H7 (cell line): Measurements from ENCODE around the gene LHFPL2. TPM values are rescaled to one million over a fixed set of nuclear protein-coding genes. Genes with fewer than 3 reads are reported as not detected.

ENCODE experiments used
- DNase-seq: peaks from one replicate; pipeline ENCODE4 v3.0.0; 2012
- H3K27me3 ChIP-seq: 2 replicates; pipeline ENCODE4 v1.6.0; 2011; ENCODE audit warnings: mild to moderate bottlenecking, low read length; ENCODE audit not compliant: control insufficient read depth, insufficient read depth
- H3K36me3 ChIP-seq: replicated peaks from 2 replicates; pipeline ENCODE4 v1.5.1; 2011; ENCODE audit warnings: low read length; ENCODE audit not compliant: control insufficient read depth, insufficient read depth
- H3K4me3 ChIP-seq: 2 replicates; pipeline ENCODE4 v1.5.1; 2011; ENCODE audit warnings: low read depth, mild to moderate bottlenecking, control low read depth, low read length, moderate library complexity; ENCODE audit not compliant: insufficient read depth
- total RNA-seq: library from RNA; depleted of rRNA; stranded (reverse); fragments of >200 nt; shearing (Covaris generic); gene quantifications from 2 replicates; pipeline ENCODE4 v1.2.3, GENCODE V29; 2014

Gene LHFPL2
- total RNA-seq, 1 experiment from 2014 or later, result 28.7 TPM

GRCh38 chr5:78560000-78560855, 88.3 kb downstream of the LHFPL2 start:
- no peak for DNase-seq
- Histone ChIP-seq H3K27me3 (no peaks in the 10 kb centered on the region), H3K36me3 (no peaks in the 10 kb centered on the region; the same call in 1 of the 2 replicates), H3K4me3 (no peak overlapping the region)

DNA sequence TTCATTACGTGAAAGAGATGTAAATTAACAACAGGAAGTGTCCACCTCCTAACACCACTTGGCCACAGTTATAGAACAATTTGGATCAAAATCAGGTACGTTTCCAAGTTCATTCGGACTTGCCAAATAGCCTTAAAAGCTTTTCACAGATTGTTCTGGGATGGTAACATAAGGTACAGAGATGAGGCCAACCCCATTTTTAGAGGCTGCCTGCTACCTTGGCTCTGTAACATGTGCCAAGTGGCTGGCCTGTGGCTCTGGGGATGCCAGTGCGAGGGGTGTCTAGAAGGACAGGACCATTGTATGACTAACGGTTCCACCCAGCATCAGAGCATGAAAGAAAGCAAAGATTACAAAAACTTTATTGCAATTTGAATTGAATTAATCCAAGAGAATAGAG, 91.0 kb downstream of the LHFPL2 start:
- no peak for DNase-seq
- no peaks in the 10 kb centered on the region for H3K27me3 ChIP-seq
- H3K36me3 ChIP-seq, result no peaks in the 10 kb centered on the region; the same call in 1 of the 2 replicates
- no peak overlapping the region for H3K4me3 ChIP-seq

GRCh38 chr5:78555870-78556269, 92.7 kb downstream of the LHFPL2 start:
- no peaks in the 10 kb centered on the region; the same call in 1 of the 2 replicates for H3K36me3 ChIP-seq
- no peaks in the 10 kb centered on the region for H3K27me3 ChIP-seq
- no peak overlapping the region for H3K4me3 ChIP-seq
- no peak for DNase-seq

- no peak for DNase-seq
- Histone ChIP-seq H3K27me3 (no peaks in the 10 kb centered on the region), H3K4me3 (no peak overlapping the region), H3K36me3 (no peaks in the 10 kb centered on the region; the same call in 1 of the 2 replicates)
These were observed 93.9 kb downstream of the LHFPL2 start for GRCh38 chr5:78554670-78555069.

DNA sequence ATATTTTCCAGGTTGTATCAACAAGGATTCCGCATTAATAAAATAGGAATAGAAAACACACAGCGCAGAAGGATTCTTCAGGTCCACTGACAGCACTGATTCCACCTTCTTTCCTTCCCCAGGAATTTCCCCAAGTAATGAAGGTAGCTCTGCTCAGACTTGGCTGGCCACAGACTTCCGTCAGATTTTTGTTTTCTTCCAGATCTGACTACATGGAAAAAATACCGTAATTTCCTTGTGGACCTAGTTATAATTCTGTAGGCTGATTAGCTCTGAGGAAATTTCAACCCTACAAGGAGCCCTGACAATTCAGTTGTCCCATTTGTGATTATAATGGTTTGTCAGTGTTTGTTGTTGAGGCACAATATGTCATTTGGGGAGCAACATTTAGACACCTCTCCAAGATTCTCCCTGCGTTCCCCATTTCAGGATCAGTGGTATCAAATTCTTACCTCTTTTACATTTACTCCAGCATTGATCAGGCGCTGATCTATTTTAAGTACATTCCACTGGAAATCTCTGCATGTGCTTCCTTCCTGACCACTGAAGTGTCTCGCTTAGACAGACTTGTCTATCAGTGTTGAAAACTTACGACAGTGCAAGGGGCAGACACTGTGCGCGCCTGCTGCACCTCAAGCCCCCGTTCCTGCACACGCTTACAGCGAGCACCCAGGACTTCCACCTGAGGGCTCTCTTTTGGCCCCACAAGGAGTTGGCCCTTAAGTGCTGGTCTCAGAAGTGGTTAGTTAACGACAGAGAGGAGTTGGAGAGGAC, 94.8 kb downstream of the LHFPL2 start:
- DNase-seq, result no peak
- Histone ChIP-seq H3K27me3 (no peaks in the 10 kb centered on the region), H3K36me3 (no peaks in the 10 kb centered on the region; the same call in 1 of the 2 replicates), H3K4me3 (no peak overlapping the region)

DNA sequence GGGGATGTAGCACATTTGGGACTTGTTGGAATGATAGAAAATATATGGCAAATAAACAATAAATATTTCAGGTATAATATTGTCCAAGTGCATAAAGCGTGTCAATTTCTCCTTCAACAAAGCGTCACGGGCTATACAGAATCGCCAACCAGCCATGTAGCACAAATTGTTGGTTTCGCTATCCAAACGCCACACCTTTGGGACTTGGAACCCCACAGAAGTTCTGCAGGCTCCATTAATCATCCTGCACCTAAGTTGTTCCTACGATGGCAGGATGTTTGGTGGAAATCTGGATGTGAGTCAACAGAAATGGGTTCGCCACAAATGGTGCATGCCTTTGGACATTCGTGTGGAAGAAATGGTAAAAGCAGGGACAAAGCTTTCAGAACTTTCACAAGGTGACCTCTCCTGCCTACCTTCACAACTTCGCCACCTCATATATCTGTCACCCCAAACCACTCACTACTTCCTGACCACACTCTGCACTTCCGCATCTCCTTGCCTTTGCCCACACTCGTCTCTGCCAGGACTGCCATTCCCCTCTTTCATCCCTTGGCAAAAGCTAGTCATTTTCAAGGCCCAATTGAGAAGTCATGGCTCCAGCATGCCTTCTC, 95.7 kb downstream of the LHFPL2 start:
- no peaks in the 10 kb centered on the region for H3K27me3 ChIP-seq
- no peaks in the 10 kb centered on the region; the same call in 1 of the 2 replicates for H3K36me3 ChIP-seq
- no peak overlapping the region for H3K4me3 ChIP-seq
- DNase-seq, result no peak

- no peaks in the 10 kb centered on the region for H3K27me3 ChIP-seq
- no peak overlapping the region for H3K4me3 ChIP-seq
- H3K36me3 ChIP-seq, result no peaks in the 10 kb centered on the region; the same call in 1 of the 2 replicates
- DNase-seq, result no peak
These were observed 97.7 kb downstream of the LHFPL2 start for GRCh38 chr5:78550891-78551290.

DNA sequence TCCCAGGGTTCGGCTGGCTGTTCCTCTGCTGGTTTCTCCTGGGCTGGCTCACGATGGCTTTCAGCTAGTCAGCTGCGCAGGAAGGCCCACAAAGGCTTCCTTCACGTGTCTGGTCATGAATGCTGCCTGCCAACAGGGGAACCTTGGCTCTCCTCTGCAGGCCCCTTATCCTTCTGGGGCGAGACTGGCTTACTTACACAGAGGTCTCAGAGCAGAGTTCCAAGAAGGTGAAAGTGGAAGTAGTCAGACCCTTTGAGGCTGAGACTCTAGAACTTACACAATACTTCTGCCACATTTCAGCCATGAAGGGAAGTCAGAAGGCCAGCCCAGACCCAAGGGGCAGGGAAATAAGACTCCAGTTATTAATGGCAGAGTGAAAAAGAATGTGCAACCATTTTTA, 99.5 kb downstream of the LHFPL2 start:
- Histone ChIP-seq H3K27me3 (no peaks in the 10 kb centered on the region), H3K36me3 (no peaks in the 10 kb centered on the region; the same call in none of the 2 replicates), H3K4me3 (no peak overlapping the region)
- no peak for DNase-seq

- Histone ChIP-seq H3K4me3 (no peak overlapping the region), H3K27me3 (no peaks in the 10 kb centered on the region), H3K36me3 (peaks cover 2% of the 10 kb centered on the region)
- DNase-seq, result no peak
These were observed 100.6 kb downstream of the LHFPL2 start for GRCh38 chr5:78547731-78548615.

- Histone ChIP-seq H3K36me3 (peaks cover 2% of the 10 kb centered on the region; the same call in 1 of the 2 replicates), H3K27me3 (no peaks in the 10 kb centered on the region), H3K4me3 (no peak overlapping the region)
- no peak for DNase-seq
These were observed 101.4 kb downstream of the LHFPL2 start for GRCh38 chr5:78547183-78547582.

- peaks cover 2% of the 10 kb centered on the region; the same call in 1 of the 2 replicates for H3K36me3 ChIP-seq
- no peaks in the 10 kb centered on the region for H3K27me3 ChIP-seq
- no peak overlapping the region for H3K4me3 ChIP-seq
- DNase-seq, result no peak
These were observed 102.1 kb downstream of the LHFPL2 start for GRCh38 chr5:78546276-78546996.

GRCh38 chr5:78545406-78545805, 103.2 kb downstream of the LHFPL2 start:
- DNase-seq, result no peak
- Histone ChIP-seq H3K27me3 (no peaks in the 10 kb centered on the region), H3K36me3 (peaks cover 2% of the 10 kb centered on the region; the same call in 1 of the 2 replicates), H3K4me3 (no peak overlapping the region)

DNA sequence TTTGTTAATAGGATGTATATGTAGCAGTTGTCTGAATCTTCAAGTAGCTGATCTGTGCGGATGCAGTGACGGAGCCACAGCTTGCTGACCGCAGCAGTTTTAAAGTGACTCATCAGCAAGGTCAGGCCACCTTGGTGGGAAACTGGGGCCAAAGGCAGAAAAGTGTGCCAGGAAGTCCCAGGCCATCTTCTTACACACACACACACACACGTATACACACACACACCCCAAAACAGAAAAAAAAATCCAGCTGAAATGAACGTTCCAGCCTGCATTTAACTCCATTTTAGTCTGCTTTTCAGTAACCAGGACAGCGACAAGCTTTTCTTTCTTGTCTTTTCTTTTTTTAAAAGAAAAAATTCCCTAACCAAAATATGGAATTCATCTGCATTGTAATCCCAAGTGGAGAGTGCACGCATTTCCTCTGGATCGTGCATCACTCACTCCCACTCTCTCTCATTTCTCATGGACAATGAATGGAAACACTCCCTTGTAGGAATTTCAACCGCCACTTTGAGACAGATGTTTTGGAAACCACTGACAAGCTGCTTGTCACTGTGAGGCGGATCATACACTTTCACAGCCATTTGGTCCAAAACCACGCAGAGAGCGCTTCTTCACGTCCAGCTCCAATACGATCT, 103.9 kb downstream of the LHFPL2 start:
- Histone ChIP-seq H3K4me3 (no peak overlapping the region), H3K27me3 (no peaks in the 10 kb centered on the region), H3K36me3 (peaks cover 2% of the 10 kb centered on the region; the same call in 1 of the 2 replicates)
- DNase-seq, result no peak
